Caco-2 (cell line): Measurements from ENCODE around the gene FAM181B. TPM values are rescaled to one million over a fixed set of nuclear protein-coding genes. Genes with fewer than 3 reads are reported as not detected.

Source experiments
- BruUV-seq: library from RNA; stranded (reverse); fragments of 400-500 nt; replicated peaks from 2 replicates; lab custom pipeline; 2021; lab: Mats Ljungman, UMichigan
- CTCF ChIA-PET: fragments of 300-600 bp; sonication (Branson Sonifier 250); formaldehyde crosslinking; loops from one replicate; lab custom pipeline; 2022; ENCODE audit warnings: antibody characterized with exemption; lab: Charles Lee
- POLR2A ChIA-PET: fragments of 300-600 bp; sonication (Branson Sonifier 250); formaldehyde crosslinking; loops from one replicate; lab custom pipeline; 2022; ENCODE audit warnings: antibody characterized with exemption; lab: Charles Lee
- DNase-seq, 2 experiments: peaks; one replicate each; pipeline versions ENCODE4 v3.0.0 to v3.0.0-alpha.2; 2020 to 2022
- H3K27me3 ChIP-seq: replicated peaks from 2 replicates; pipeline ENCODE4 v1.6.0; 2011; ENCODE audit warnings: low read length; ENCODE audit not compliant: control insufficient read depth, insufficient read depth
- H3K36me3 ChIP-seq: 2 replicates; pipeline ENCODE4 v1.5.1; 2011; ENCODE audit warnings: low read length; ENCODE audit not compliant: control insufficient read depth, insufficient read depth
- H3K4me1 ChIP-seq: fragments of 250-450 bp; sonication (Bioruptor Pico); 2 replicates; pipeline ENCODE4 v1.5.1; 2020; ENCODE audit warnings: mild to moderate bottlenecking
- H3K4me3 ChIP-seq: 2 replicates; pipeline ENCODE4 v1.5.1; 2011; ENCODE audit warnings: low read depth, mild to moderate bottlenecking, control low read depth, low read length
- H3K9me3 ChIP-seq: fragments of 250-450 bp; sonication (Bioruptor Pico); 2 replicates; pipeline ENCODE4 v1.5.1; 2020; ENCODE audit warnings: mild to moderate bottlenecking, moderate library complexity
- H3K27ac Mint-ChIP-seq: one replicate; pipeline ENCODE4 v1.8.0; 2022; ENCODE audit warnings: mixed read lengths; ENCODE audit not compliant: unreplicated experiment
- H3K27me3 Mint-ChIP-seq: one replicate; pipeline ENCODE4 v1.8.0; 2022; ENCODE audit warnings: mixed read lengths; ENCODE audit not compliant: insufficient read depth, unreplicated experiment
- H3K36me3 Mint-ChIP-seq: one replicate; pipeline ENCODE4 v1.8.0; 2022; ENCODE audit warnings: mild to moderate bottlenecking, mixed read lengths; ENCODE audit not compliant: insufficient read depth, unreplicated experiment
- H3K4me1 Mint-ChIP-seq: one replicate; pipeline ENCODE4 v1.8.0; 2022; ENCODE audit warnings: low read depth, mixed read lengths; ENCODE audit not compliant: unreplicated experiment
- H3K4me3 Mint-ChIP-seq: one replicate; pipeline ENCODE4 v1.8.0; 2022; ENCODE audit warnings: mild to moderate bottlenecking, moderate library complexity, mixed read lengths; ENCODE audit not compliant: unreplicated experiment
- H3K9me3 Mint-ChIP-seq: one replicate; pipeline ENCODE4 v1.8.0; 2022; ENCODE audit warnings: mixed read lengths; ENCODE audit not compliant: unreplicated experiment
- CTCF ChIP-seq, 2 experiments: fragments of 200-600 bp in 1 of 2; IDR thresholded peaks; 1 replicate in 1 of 2; 2 replicates in 1 of 2; pipeline versions ENCODE4 v1.5.1 to v1.8.0; 2011 to 2022; ENCODE audit warnings: antibody characterized with exemption in 1 of 2, control low read depth in 1 of 2, inconsistent platforms in 1 of 2, low read depth in 1 of 2, low read length in 1 of 2, mild to moderate bottlenecking in 1 of 2, moderate library complexity in 1 of 2; ENCODE audit not compliant: insufficient read depth in 1 of 2, severe bottlenecking in 1 of 2, unreplicated experiment in 1 of 2
- intact Hi-C: fragments of 100-400 bp; cut with micrococcal nuclease; formaldehyde crosslinking; loops from one replicate; pipeline ENCODE4 v1.10.0; 2022; ENCODE audit not compliant: unreplicated experiment
- total RNA-seq: library from RNA; stranded (reverse); gene quantifications from 2 replicates; pipeline ENCODE4 v1.2.3, GENCODE V29; 2022

The FAM181B gene
- total RNA-seq, 1 experiment from 2014 or later = not detected

GRCh38 chr11:82730286-82730685 lies 3.4 kb downstream of the FAM181B start:
- no peaks in the 10 kb centered on the region for H3K9me3 Mint-ChIP-seq
- ChIA-PET POLR2A (interaction anchor here (0.7 kb wide), 1 partner anchor 427 kb away, joined by 3 read pairs; no protein-coding TSS in a partner anchor), CTCF (interaction anchor here (1.5 kb wide), 1 partner anchor 88 kb away, joined by 3 read pairs; no protein-coding TSS in a partner anchor)
- no peak for TF ChIP-seq CTCF (IDR thresholded peaks at IDR 0.05; ENCODE audit: insufficient read depth in 1 of 2, low read depth in 1 of 2, low read length in 1 of 2, severe bottlenecking in 1 of 2, unreplicated experiment in 1 of 2)
- DNase-seq = no peak
- Histone ChIP-seq H3K4me1 (peaks cover 13% of the 10 kb centered on the region; the same call in 1 of the 2 replicates), H3K9me3 (no peaks in the 10 kb centered on the region), H3K4me3 (no peak overlapping the region), H3K27me3 (peaks cover 7% of the 10 kb centered on the region), H3K36me3 (no peaks in the 10 kb centered on the region)
- H3K27me3 Mint-ChIP-seq = peaks cover 53% of the 10 kb centered on the region
- no TSS peak for BruUV-seq
- H3K4me3 Mint-ChIP-seq = no peak overlapping the region
- intact Hi-C loops = no loop called here
- H3K4me1 Mint-ChIP-seq = no peaks in the 10 kb centered on the region
- no peaks in the 10 kb centered on the region for H3K36me3 Mint-ChIP-seq
- no peak overlapping the region for H3K27ac Mint-ChIP-seq

DNA sequence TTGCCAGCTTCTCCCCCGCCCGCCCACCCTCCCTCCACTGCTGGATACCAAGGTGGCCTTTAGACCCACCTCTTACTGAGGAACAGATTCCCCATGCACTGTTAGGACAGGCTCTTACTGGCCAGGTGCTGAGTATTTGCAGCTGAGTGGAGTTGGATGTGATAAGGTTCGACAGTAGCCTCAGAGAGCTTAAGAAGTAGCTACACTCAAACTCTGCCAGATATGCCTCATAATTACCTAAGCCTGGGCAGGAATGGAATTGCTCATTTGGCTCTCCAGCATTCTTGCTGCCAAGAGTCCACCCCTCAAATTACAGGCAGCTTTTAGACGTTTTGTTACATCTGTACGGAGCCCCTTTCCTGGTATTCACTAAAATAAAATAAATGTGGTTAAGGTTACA lies 9.6 kb downstream of the FAM181B start:
- DNase-seq = no peak
- intact Hi-C loops = no loop called here
- Histone ChIP-seq H3K4me3 (no peak overlapping the region), H3K27me3 (no peaks in the 10 kb centered on the region; the same call in 1 of the 2 replicates), H3K4me1 (no peaks in the 10 kb centered on the region), H3K36me3 (no peaks in the 10 kb centered on the region), H3K9me3 (no peaks in the 10 kb centered on the region)
- no peak for TF ChIP-seq CTCF (IDR thresholded peaks at IDR 0.05; ENCODE audit: insufficient read depth in 1 of 2, low read depth in 1 of 2, low read length in 1 of 2, severe bottlenecking in 1 of 2, unreplicated experiment in 1 of 2)
- BruUV-seq = no TSS peak
- H3K4me3 Mint-ChIP-seq = no peak overlapping the region
- H3K27me3 Mint-ChIP-seq = peaks cover 26% of the 10 kb centered on the region
- CTCF ChIA-PET = interaction anchor here (1.7 kb wide), 1 partner anchor 9 kb away, joined by 4 read pairs; no protein-coding TSS in a partner anchor
- POLR2A ChIA-PET = no interaction called here
- no peaks in the 10 kb centered on the region for H3K9me3 Mint-ChIP-seq
- H3K4me1 Mint-ChIP-seq = no peaks in the 10 kb centered on the region
- no peak overlapping the region for H3K27ac Mint-ChIP-seq
- no peaks in the 10 kb centered on the region for H3K36me3 Mint-ChIP-seq

- no TSS peak for BruUV-seq
- no peak for TF ChIP-seq CTCF (IDR thresholded peaks at IDR 0.05; ENCODE audit: insufficient read depth in 1 of 2, low read depth in 1 of 2, low read length in 1 of 2, severe bottlenecking in 1 of 2, unreplicated experiment in 1 of 2)
- H3K9me3 ChIP-seq = no peaks in the 10 kb centered on the region
- H3K4me1 Mint-ChIP-seq = no peaks in the 10 kb centered on the region
- no peaks in the 10 kb centered on the region; the same call in 1 of the 2 replicates for H3K27me3 ChIP-seq
- no peaks in the 10 kb centered on the region for H3K9me3 Mint-ChIP-seq
- no peak overlapping the region for H3K4me3 Mint-ChIP-seq
- CTCF ChIA-PET = interaction anchor here (1.4 kb wide), 1 partner anchor 145 kb away, joined by 5 read pairs; no protein-coding TSS in a partner anchor
- H3K36me3 ChIP-seq = no peaks in the 10 kb centered on the region
- H3K4me1 ChIP-seq = no peaks in the 10 kb centered on the region
- intact Hi-C loops = no loop called here
- H3K27me3 Mint-ChIP-seq = peaks cover 19% of the 10 kb centered on the region
- H3K27ac Mint-ChIP-seq = no peak overlapping the region
- H3K4me3 ChIP-seq = no peak overlapping the region
- no peaks in the 10 kb centered on the region for H3K36me3 Mint-ChIP-seq
- POLR2A ChIA-PET = no interaction called here
- DNase-seq = no peak
Observed at GRCh38 chr11:82722231-82722630, 11.4 kb downstream of the FAM181B start.
